H1 (cell line): ENCODE measurements around the gene AGBL1. TPM values are rescaled to one million over a fixed set of nuclear protein-coding genes. Genes with fewer than 3 reads are reported as not detected.

Experiments used
- CTCF ChIA-PET: fragments of 300-600 bp; sonication (Branson Sonifier 250); formaldehyde crosslinking; loops from one replicate; lab custom pipeline; 2021; ENCODE audit not compliant: partially characterized antibody; lab: Charles Lee
- POLR2A ChIA-PET: fragments of 300-600 bp; sonication (Branson Sonifier 250); formaldehyde crosslinking; loops from one replicate; lab custom pipeline; 2021; ENCODE audit warnings: inconsistent platforms; ENCODE audit not compliant: partially characterized antibody; lab: Charles Lee
- DNase-seq, 2 experiments: peaks; one replicate each; pipeline versions ENCODE4 v3.0.0 to v3.0.0-alpha.2; 2010 to 2022; ENCODE audit warnings: low spot score in 2 of 2, low read depth in 1 of 2, mixed read lengths in 1 of 2
- FAIRE-seq: peaks from 2 replicates; lab custom pipeline; 2011; peaks lifted over from hg19 to GRCh38; lab: Jason Lieb, UNC
- H2AFZ ChIP-seq: 2 replicates; pipeline ENCODE4 v1.8.1; 2012; ENCODE audit warnings: low read length, inconsistent platforms
- H2AK5ac ChIP-seq: 2 replicates; pipeline ENCODE4 v1.6.1; 2013; ENCODE audit warnings: low read depth, low read length
- H2BK120ac ChIP-seq: replicated peaks from 2 replicates; pipeline ENCODE3; 2013; ENCODE audit warnings: low read depth, low read length, inconsistent platforms
- H2BK12ac ChIP-seq: 2 replicates; pipeline ENCODE4 v1.6.1; 2013; ENCODE audit warnings: low read depth, low read length
- H2BK15ac ChIP-seq: 2 replicates; pipeline ENCODE4 v1.6.1; 2013; ENCODE audit warnings: low read length
- H2BK20ac ChIP-seq: 2 replicates; pipeline ENCODE4 v1.6.1; 2013; ENCODE audit warnings: low read length
- H2BK5ac ChIP-seq: 2 replicates; pipeline ENCODE4 v1.6.1; 2013; ENCODE audit warnings: low read depth, low read length
- H3K14ac ChIP-seq: 2 replicates; pipeline ENCODE4 v1.6.1; 2013; ENCODE audit warnings: inconsistent platforms; ENCODE audit not compliant: insufficient read length
- H3K18ac ChIP-seq: 2 replicates; pipeline ENCODE4 v1.6.1; 2013; ENCODE audit warnings: low read length; ENCODE audit errors: extremely low read depth
- H3K23ac ChIP-seq: 2 replicates; pipeline ENCODE4 v1.6.1; 2013; ENCODE audit warnings: inconsistent platforms; ENCODE audit not compliant: insufficient read length
- H3K23me2 ChIP-seq: 2 replicates; pipeline ENCODE4 v1.6.1; 2013; ENCODE audit warnings: low read depth, low read length
- H3K27ac ChIP-seq: 2 replicates; pipeline ENCODE4 v1.6.1; 2011; ENCODE audit warnings: low read depth, low read length, inconsistent platforms
- H3K27me3 ChIP-seq, 4 experiments: replicated peaks in 1 of 4; 1 replicate in 1 of 4; 2 replicates in 3 of 4; pipeline versions ENCODE4 v1.6.1 to v1.8.1; 2011 to 2013; ENCODE audit warnings: low read length in 3 of 4, mild to moderate bottlenecking in 3 of 4, inconsistent platforms in 2 of 4, mixed read lengths in 2 of 4, moderate library complexity in 1 of 4; ENCODE audit not compliant: control insufficient read depth in 3 of 4, insufficient read depth in 3 of 4; ENCODE audit errors: extremely low read depth in 1 of 4
- H3K36me3 ChIP-seq, 4 experiments: 2 replicates each; pipeline versions ENCODE4 v1.6.1 to v1.8.1; 2011 to 2013; ENCODE audit warnings: mild to moderate bottlenecking in 4 of 4, low read length in 3 of 4, moderate library complexity in 2 of 4, control low read depth in 1 of 4, inconsistent platforms in 1 of 4; ENCODE audit not compliant: insufficient read depth in 4 of 4, control insufficient read depth in 2 of 4
- H3K4ac ChIP-seq: replicated peaks from 2 replicates; pipeline ENCODE3; 2013; ENCODE audit warnings: low read length, low read depth, mixed read lengths, inconsistent platforms; ENCODE audit not compliant: insufficient read length
- H3K4me1 ChIP-seq, 4 experiments: replicated peaks in 1 of 4; 1 replicate in 1 of 4; 2 replicates in 3 of 4; pipeline versions ENCODE4 v1.6.1 to v1.8.1; 2011 to 2013; ENCODE audit warnings: low read length in 3 of 4, inconsistent platforms in 2 of 4, mixed read lengths in 1 of 4; ENCODE audit not compliant: insufficient read depth in 4 of 4, control insufficient read depth in 3 of 4
- H3K4me2 ChIP-seq, 2 experiments: 2 replicates each; pipeline versions ENCODE4 v1.6.1 to v1.8.1; 2011 to 2013; ENCODE audit warnings: low read depth in 2 of 2, low read length in 2 of 2, control low read depth in 1 of 2, inconsistent platforms in 1 of 2, mild to moderate bottlenecking in 1 of 2; ENCODE audit not compliant: insufficient read depth in 1 of 2
- H3K4me3 ChIP-seq, 4 experiments: fragments of 200-600, 300-600 bp in 1 of 4; sonication (generic), shearing (Covaris generic), sonication (Bioruptor Twin) in 1 of 4; 2 replicates each; pipeline versions ENCODE4 v1.5.1 to v1.8.1; 2011 to 2016; ENCODE audit warnings: low read length in 4 of 4, low read depth in 3 of 4, control low read depth in 2 of 4, inconsistent platforms in 2 of 4, mild to moderate bottlenecking in 2 of 4, mixed read lengths in 1 of 4, moderate library complexity in 1 of 4; ENCODE audit not compliant: insufficient read depth in 2 of 4; ENCODE audit errors: extremely low read depth in 1 of 4
- H3K56ac ChIP-seq: replicated peaks from 2 replicates; pipeline ENCODE3; 2013; ENCODE audit warnings: low read depth, mild to moderate bottlenecking, mixed read lengths, low read length, inconsistent platforms; ENCODE audit not compliant: insufficient read length
- H3K79me1 ChIP-seq: 2 replicates; pipeline ENCODE4 v1.6.1; 2013; ENCODE audit warnings: low read depth, low read length, control low read depth
- H3K79me2 ChIP-seq, 2 experiments: 2 replicates each; pipeline versions ENCODE4 v1.6.1 to v1.8.1; 2012 to 2013; ENCODE audit warnings: low read length in 2 of 2, mild to moderate bottlenecking in 2 of 2, inconsistent platforms in 1 of 2; ENCODE audit not compliant: insufficient read depth in 2 of 2, control insufficient read depth in 1 of 2
- H3K9ac ChIP-seq, 4 experiments: replicated peaks in 1 of 4; 1 replicate in 1 of 4; 2 replicates in 3 of 4; pipeline versions ENCODE4 v1.6.1 to v1.8.1; 2011 to 2013; ENCODE audit warnings: low read depth in 3 of 4, low read length in 3 of 4, control low read depth in 2 of 4, mild to moderate bottlenecking in 2 of 4, moderate library complexity in 2 of 4, inconsistent platforms in 1 of 4; ENCODE audit errors: extremely low read depth in 1 of 4
- H3K9me3 ChIP-seq, 2 experiments: 2 replicates each; pipeline versions ENCODE4 v1.6.1 to v1.8.1; 2012 to 2013; ENCODE audit warnings: mild to moderate bottlenecking in 2 of 2, moderate library complexity in 2 of 2, control low read depth in 1 of 2, inconsistent platforms in 1 of 2, low read depth in 1 of 2, low read length in 1 of 2, mixed read lengths in 1 of 2; ENCODE audit not compliant: insufficient read depth in 2 of 2
- H4K20me1 ChIP-seq, 2 experiments: replicated peaks in 1 of 2; 2 replicates each; pipeline versions ENCODE3 to v1.8.1; 2011 to 2013; ENCODE audit warnings: inconsistent platforms in 2 of 2, low read length in 2 of 2, mild to moderate bottlenecking in 1 of 2; ENCODE audit not compliant: insufficient read depth in 2 of 2, control insufficient read depth in 1 of 2
- H4K5ac ChIP-seq: 2 replicates; pipeline ENCODE4 v1.6.1; 2013; ENCODE audit warnings: low read length, low read depth, mixed read lengths, inconsistent platforms; ENCODE audit not compliant: insufficient read length
- H4K8ac ChIP-seq: 2 replicates; pipeline ENCODE4 v1.8.0; 2013; ENCODE audit warnings: mild to moderate bottlenecking, moderate library complexity, low read length, inconsistent platforms; ENCODE audit not compliant: insufficient read depth; ENCODE audit errors: extremely low read depth
- H4K91ac ChIP-seq: replicated peaks from 2 replicates; pipeline ENCODE3; 2013; ENCODE audit warnings: low read length, mixed read lengths, inconsistent platforms; ENCODE audit not compliant: insufficient read length
- ATF2 ChIP-seq: IDR thresholded peaks from 2 replicates; pipeline ENCODE4 v1.6.1; 2012; ENCODE audit warnings: low read length, inconsistent platforms
- ATF3 ChIP-seq: IDR thresholded peaks from 2 replicates; pipeline ENCODE4 v1.6.1; 2011; ENCODE audit warnings: low read depth, mild to moderate bottlenecking, low read length; ENCODE audit not compliant: insufficient read depth
- BACH1 ChIP-seq: IDR thresholded peaks from 2 replicates; pipeline ENCODE4 v1.6.1; 2012; ENCODE audit warnings: low read length, improper control_type of control experiment
- BRCA1 ChIP-seq: IDR thresholded peaks from 2 replicates; pipeline ENCODE4 v1.6.1; 2012; ENCODE audit warnings: low read depth, low read length, improper control_type of control experiment
- CBX8 ChIP-seq: fragments of 300-800, 300-1000 bp; sonication (generic); IDR thresholded peaks from 2 replicates; pipeline ENCODE4 v1.7.1; 2016; ENCODE audit warnings: low read depth, low read length, borderline replicate concordance
- CHD2 ChIP-seq: IDR thresholded peaks from 2 replicates; pipeline ENCODE4 v1.6.1; 2012; ENCODE audit warnings: low read length, improper control_type of control experiment
- EP300 ChIP-seq, 2 experiments: IDR thresholded peaks; 1 replicate in 1 of 2; 2 replicates in 1 of 2; pipeline ENCODE4 v1.6.1; 2011 to 2012; ENCODE audit warnings: low read depth in 2 of 2, low read length in 2 of 2, mild to moderate bottlenecking in 2 of 2, borderline replicate concordance in 1 of 2, inconsistent platforms in 1 of 2, moderate library complexity in 1 of 2
- NANOG ChIP-seq: IDR thresholded peaks from 2 replicates; pipeline ENCODE4 v1.6.1; 2011; ENCODE audit warnings: low read length, low read depth, mild to moderate bottlenecking, inconsistent platforms; ENCODE audit not compliant: insufficient read depth, poor library complexity, severe bottlenecking
- SIX5 ChIP-seq: IDR thresholded peaks from 2 replicates; pipeline ENCODE4 v1.6.1; 2011; ENCODE audit warnings: mild to moderate bottlenecking, low read depth, low read length
- WGBS, 2 experiments: shearing (Covaris generic) in 1 of 2; methylation state at CpG; one replicate each; pipeline versions ENCODE4 v1.1.6 to v1.1.7; 2013 to 2015; ENCODE audit warnings: low lambda C conversion rate in 2 of 2, mixed read lengths in 2 of 2, inconsistent platforms in 1 of 2, low coverage in 1 of 2, missing lambda C conversion rate in 1 of 2; ENCODE audit not compliant: insufficient replicate concordance in 2 of 2, insufficient coverage in 1 of 2, insufficient read length in 1 of 2; ENCODE audit errors: extremely low coverage in 1 of 2, missing lambda C conversion rate in 1 of 2; 5-methylcytosine and 5-hydroxymethylcytosine counted together
- polyA plus RNA-seq, 7 experiments: library from polyadenylated mRNA; depleted of rRNA in 3 of 7; stranded (reverse) in 5 of 7; unstranded in 2 of 7; fragments of >200 nt in 5 of 7; fragments of 200-250 nt in 2 of 7; gene quantifications; 1 replicate in 5 of 7; 2 replicates in 1 of 7; 4 replicates in 1 of 7; pipeline versions ENCODE4 v1.2.1 to v1.2.3, GENCODE V29; 2011 to 2013; ENCODE audit warnings: missing spikeins in 2 of 7, mixed read lengths in 2 of 7
- total RNA-seq: library from RNA; stranded (reverse); fragmentation: NEBNext Ultra II Directional; extraction: Animal tissue kit (Norgen Biotek cat#: 25700); gene quantifications from 2 replicates; pipeline ENCODE4 v1.2.1, GENCODE V29; 2021

Gene AGBL1
- total and polyA plus RNA-seq, 2 of the 8 experiments (the other 6 are each of a cell fraction or from before 2014, with no cell fraction given), result not detected

- Histone ChIP-seq H3K79me1 (no peaks in the 10 kb centered on the region), H2BK15ac (no peak overlapping the region), H3K27ac (no peak overlapping the region), H3K18ac (no peak overlapping the region), H3K9me3 (no peaks in the 10 kb centered on the region), H4K20me1 (no peaks in the 10 kb centered on the region), H2AFZ (no peak overlapping the region), H2BK12ac (no peak overlapping the region), H2BK20ac (no peak overlapping the region), H2BK120ac (no peak overlapping the region), H3K56ac (no peak overlapping the region), H4K5ac (no peak overlapping the region), H3K23me2 (no peaks in the 10 kb centered on the region), H2BK5ac (no peak overlapping the region), H3K4me1 (peaks cover 0 to 4% (median 0%) of the 10 kb centered on the region in 4 experiments; a peak in 1 of 7 replicates), H3K23ac (no peak overlapping the region), H4K8ac (no peak overlapping the region), H3K14ac (no peak overlapping the region), H3K4me3 (no peak overlapping the region), H3K4me2 (no peak overlapping the region), H3K27me3 (no peaks in the 10 kb centered on the region), H3K4ac (no peak overlapping the region), H2AK5ac (no peak overlapping the region), H3K79me2 (no peaks in the 10 kb centered on the region), H3K9ac (no peak overlapping the region), H4K91ac (no peak overlapping the region), H3K36me3 (no peaks in the 10 kb centered on the region)
- POLR2A ChIA-PET, result interaction anchor here (0.9 kb wide), 1 partner anchor 8 kb away, joined by 3 read pairs; no protein-coding TSS in a partner anchor
- CTCF ChIA-PET, result interaction anchor here (0.7 to 1.4 kb wide), 5 partner anchors 12 to 592 kb away, joined by 3 to 4 read pairs (median 3); no protein-coding TSS in a partner anchor
- FAIRE-seq (no peak), DNase-seq (no peak)
- WGBS, 2 experiments, result 96% methylated on average over 8 of the region's 8 CpGs; no CpG with 5 or more reads in 1 of the 2 experiments
- no peak for TF ChIP-seq ATF3
- no peak for TF ChIP-seq BACH1
- TF ChIP-seq EP300 (IDR thresholded peaks at IDR 0.05; ENCODE audit: borderline replicate concordance in 1 of 2, low read depth in 2 of 2, low read length in 2 of 2), result no peak
- no peak for TF ChIP-seq SIX5
- TF ChIP-seq BRCA1, result no peak
- no peak for TF ChIP-seq CBX8
- no peak for TF ChIP-seq ATF2
- no peak for TF ChIP-seq NANOG
- no peak for TF ChIP-seq CHD2
Measured at GRCh38 chr15:86164232-86164898, 84.7 kb downstream of the AGBL1 start.
